Panc1 (cell line): ENCODE results near the gene OLFML2B. TPM values are rescaled to one million over a fixed set of nuclear protein-coding genes. Genes with fewer than 3 reads are reported as not detected.
"Not testable (repeated sequence)": the region's sequence is repeated elsewhere in the genome, so short reads cannot be mapped to it uniquely, and the experiment has no call there.

Experiments
- ATAC-seq: fragments of 200-7000 bp; cut with Tn5 transposase; 2 replicates; pipeline ENCODE4 v1.9.1; 2020; ENCODE audit warnings: mild to moderate bottlenecking, moderate library complexity
- BruUV-seq: library from RNA; stranded (reverse); fragments of 400-500 nt; replicated peaks from 2 replicates; lab custom pipeline; 2021; lab: Mats Ljungman, UMichigan
- CTCF ChIA-PET: fragments of 300-600 bp; sonication (Branson Sonifier 250); formaldehyde crosslinking; loops from one replicate; lab custom pipeline; 2022; ENCODE audit warnings: antibody characterized with exemption; lab: Charles Lee
- POLR2A ChIA-PET: fragments of 300-600 bp; sonication (Branson Sonifier 250); formaldehyde crosslinking; loops from one replicate; lab custom pipeline; 2022; ENCODE audit warnings: antibody characterized with exemption; lab: Charles Lee
- DNase-seq: peaks from one replicate; pipeline ENCODE4 v3.0.0-alpha.2; 2010; ENCODE audit warnings: low read depth, low spot score
- H3K27ac ChIP-seq: 2 replicates; pipeline ENCODE4 v1.5.1; 2011; ENCODE audit warnings: mild to moderate bottlenecking, low read length, inconsistent platforms
- H3K27me3 ChIP-seq: fragments of 200-500 bp; sonication (Bioruptor generic); 2 replicates; pipeline ENCODE4 v1.6.0; 2014; ENCODE audit warnings: low read length, inconsistent platforms; ENCODE audit not compliant: control insufficient read depth, insufficient read depth
- H3K36me3 ChIP-seq: fragments of 200-500 bp; sonication (Bioruptor generic); 2 replicates; pipeline ENCODE4 v1.5.1; 2014; ENCODE audit warnings: inconsistent platforms, mild to moderate bottlenecking, low read length, moderate library complexity; ENCODE audit not compliant: control insufficient read depth, insufficient read depth
- H3K4me1 ChIP-seq: 2 replicates; pipeline ENCODE4 v1.5.1; 2011; ENCODE audit warnings: inconsistent platforms, mild to moderate bottlenecking, low read length, moderate library complexity; ENCODE audit not compliant: control insufficient read depth, insufficient read depth
- H3K4me3 ChIP-seq, 2 experiments: 2 replicates each; pipeline ENCODE4 v1.5.1; 2011 to 2012; ENCODE audit warnings: low read depth in 2 of 2, low read length in 2 of 2, mild to moderate bottlenecking in 2 of 2, inconsistent platforms in 1 of 2, moderate library complexity in 1 of 2
- H3K9me3 ChIP-seq: fragments of 200-500 bp; sonication (Bioruptor generic); 2 replicates; pipeline ENCODE4 v1.5.1; 2014; ENCODE audit warnings: low read depth, mild to moderate bottlenecking, inconsistent platforms, low read length, moderate library complexity; ENCODE audit not compliant: control insufficient read depth, insufficient read depth
- CTCF ChIP-seq: fragments of 450-650 bp; IDR thresholded peaks from 2 replicates; pipeline ENCODE4 v1.5.1; 2017; ENCODE audit warnings: mild to moderate bottlenecking
- POLR2AphosphoS5 ChIP-seq: IDR thresholded peaks from 2 replicates; pipeline ENCODE4 v1.6.1; 2012; ENCODE audit warnings: mild to moderate bottlenecking, low read depth, low read length, moderate library complexity
- REST ChIP-seq, 2 experiments: IDR thresholded peaks; 2 replicates each; pipeline ENCODE4 v1.6.1; 2011 to 2012; ENCODE audit warnings: low read depth in 2 of 2, control low read depth in 1 of 2, low read length in 1 of 2, mild to moderate bottlenecking in 1 of 2, moderate library complexity in 1 of 2; ENCODE audit not compliant: insufficient read depth in 1 of 2
- SIN3A ChIP-seq: IDR thresholded peaks from 2 replicates; pipeline ENCODE4 v1.6.1; 2012; ENCODE audit warnings: low read depth, mild to moderate bottlenecking, low read length, moderate library complexity, borderline replicate concordance; ENCODE audit not compliant: insufficient read depth
- TCF7L2 ChIP-seq: IDR thresholded peaks from 2 replicates; pipeline ENCODE4 v1.6.1; 2011; ENCODE audit warnings: mild to moderate bottlenecking, low read depth, low read length, inconsistent platforms
- in situ Hi-C: cut with HindIII; loops from 2 replicates; pipeline ENCODE4 v1.10.0; 2016; ENCODE audit warnings: low sequenced_read_pairs, low pct_unique_long_range_greater_than_20kb
- intact Hi-C: fragments of 100-400 bp; cut with micrococcal nuclease; formaldehyde crosslinking; loops from one replicate; pipeline ENCODE4 v1.10.0; 2022; ENCODE audit not compliant: unreplicated experiment
- total RNA-seq: library from RNA; stranded (reverse); gene quantifications from one replicate; pipeline ENCODE4 v1.2.1, GENCODE V29; 2021; ENCODE audit not compliant: unreplicated experiment

OLFML2B gene
- total RNA-seq, 1 experiment from 2014 or later: 1.5 TPM

GRCh38 chr1:162067466-162067865 is 43.8 kb upstream of the OLFML2B start:
- BruUV-seq: no TSS peak
- no peak overlapping the region for H3K4me3 ChIP-seq
- H3K4me1 ChIP-seq: peaks cover 41% of the 10 kb centered on the region
- peak overlapping the region; percentile 82; the same call in 1 of the 2 replicates for H3K27ac ChIP-seq
- ChIA-PET POLR2A (no interaction called here), CTCF (no interaction called here)
- DNase-seq (no peak), ATAC-seq (no peak)
- no peaks in the 10 kb centered on the region; the same call in 1 of the 2 replicates for H3K36me3 ChIP-seq
- intact Hi-C loops (no loop called here), in situ Hi-C loops (no loop called here)
- TF ChIP-seq CTCF: no peak
- no peaks in the 10 kb centered on the region for H3K27me3 ChIP-seq
- no peaks in the 10 kb centered on the region for H3K9me3 ChIP-seq

GRCh38 chr1:162066836-162067235 is 43.2 kb upstream of the OLFML2B start:
- CTCF ChIA-PET, DNase-seq, H3K9me3 ChIP-seq, in situ Hi-C loops, BruUV-seq, H3K27me3 ChIP-seq, ATAC-seq, H3K36me3 ChIP-seq, H3K4me3 ChIP-seq, intact Hi-C loops: not testable (repeated sequence)
- Histone ChIP-seq H3K27ac (peak overlapping the region; percentile 82; the same call in 1 of the 2 replicates), H3K4me1 (peaks cover 35% of the 10 kb centered on the region)
- POLR2A ChIA-PET: interaction anchor here (0.6 kb wide), 2 partner anchors 155 to 721 kb away, joined by 4 read pairs; no protein-coding TSS in a partner anchor

- BruUV-seq: no TSS peak
- in situ Hi-C loops (no loop called here), intact Hi-C loops (no loop called here)
- no peaks in the 10 kb centered on the region for H3K9me3 ChIP-seq
- CTCF ChIA-PET: no interaction called here
- H3K4me1 ChIP-seq: peaks cover 35% of the 10 kb centered on the region
- ATAC-seq (no peak), DNase-seq (no peak)
- no peaks in the 10 kb centered on the region; the same call in 1 of the 2 replicates for H3K36me3 ChIP-seq
- H3K27me3 ChIP-seq: no peaks in the 10 kb centered on the region
- H3K4me3 ChIP-seq: no peak overlapping the region
- no peak for TF ChIP-seq REST (IDR thresholded peaks at IDR 0.05; ENCODE audit: insufficient read depth in 1 of 2, low read depth in 2 of 2, low read length in 1 of 2)
- TF ChIP-seq CTCF: no peak
- no peak for TF ChIP-seq SIN3A
- no peak for TF ChIP-seq POLR2AphosphoS5
- TF ChIP-seq TCF7L2: no peak
- POLR2A ChIA-PET: no interaction called here
- peak overlapping the region; percentile 53; the same call in 1 of the 2 replicates for H3K27ac ChIP-seq
Measured at GRCh38 chr1:162065016-162065415, 41.3 kb upstream of the OLFML2B start.
